Spleen (tissue), 13 donors: ENCODE results near the gene C16orf92. TPM values are rescaled to one million over a fixed set of nuclear protein-coding genes. Genes with fewer than 3 reads are reported as not detected.

Experiments
- DNase-seq: peaks from one replicate; pipeline ENCODE4 v3.0.0-alpha.2; 2020
- H3K27ac ChIP-seq, 8 donors: fragments of 200-600 bp; sonication (generic) in 7 of 8; 1 replicate in 4 of 8; 2 replicates in 4 of 8; pipeline versions ENCODE4 v1.5.0 to v1.8.0; 2016 to 2021; ENCODE audit warnings: inconsistent platforms in 4 of 8, mild to moderate bottlenecking in 4 of 8, moderate library complexity in 1 of 8
- H3K27me3 ChIP-seq, 7 donors: fragments of 200-600 bp; sonication (generic) in 6 of 7; replicated peaks in 1 of 7; 1 replicate in 4 of 7; 2 replicates in 3 of 7; pipeline versions ENCODE4 v1.5.0 to v1.8.0; 2016 to 2021; ENCODE audit warnings: inconsistent platforms in 3 of 7, mild to moderate bottlenecking in 1 of 7
- H3K36me3 ChIP-seq, 6 donors: fragments of 200-600 bp; sonication (generic) in 5 of 6; 1 replicate in 4 of 6; 2 replicates in 2 of 6; pipeline versions ENCODE4 v1.5.0 to v1.8.0; 2016 to 2021; ENCODE audit warnings: inconsistent platforms in 2 of 6
- H3K4me1 ChIP-seq, 6 donors: fragments of 200-600 bp; sonication (generic) in 5 of 6; 1 replicate in 3 of 6; 2 replicates in 3 of 6; pipeline versions ENCODE4 v1.5.0 to v1.8.0; 2016 to 2021; ENCODE audit warnings: inconsistent platforms in 3 of 6
- H3K4me3 ChIP-seq, 8 donors: fragments of 200-600 bp; sonication (generic) in 7 of 8; 1 replicate in 4 of 8; 2 replicates in 4 of 8; pipeline versions ENCODE4 v1.5.0 to v1.8.0; 2016 to 2021; ENCODE audit warnings: inconsistent platforms in 4 of 8, mild to moderate bottlenecking in 4 of 8, moderate library complexity in 2 of 8
- H3K9me3 ChIP-seq, 8 donors: fragments of 200-600 bp; sonication (generic) in 7 of 8; 1 replicate in 4 of 8; 2 replicates in 4 of 8; pipeline versions ENCODE4 v1.5.0 to v1.8.0; 2016 to 2021; ENCODE audit warnings: inconsistent platforms in 4 of 8
- CTCF ChIP-seq, 11 experiments: fragments of 200-600 bp in 7 of 11; fragments of 450-650 bp in 4 of 11; sonication (generic) in 4 of 11; IDR thresholded peaks in 8 of 11; conservative IDR thresholded peaks in 3 of 11; 1 replicate in 7 of 11; 2 replicates in 4 of 11; pipeline versions ENCODE4 v1.4.0 to v1.8.0; 2016 to 2021; ENCODE audit warnings: antibody characterized with exemption in 11 of 11, inconsistent platforms in 4 of 11, mild to moderate bottlenecking in 1 of 11
- POLR2A ChIP-seq, 3 donors: fragments of 450-650 bp; IDR thresholded peaks; one replicate each; pipeline ENCODE4 v1.5.1; 2017; ENCODE audit warnings: antibody characterized with exemption in 3 of 3, mild to moderate bottlenecking in 1 of 3
- POLR2AphosphoS5 ChIP-seq, 3 donors: sonication (generic); formaldehyde crosslinking; IDR thresholded peaks; one replicate each; pipeline ENCODE4 v1.5.1; 2017; ENCODE audit warnings: antibody characterized with exemption in 3 of 3
- WGBS, 5 donors: extraction: QIAGEN DNeasy Blood & Tissue Kit in 3 of 5; methylation state at CpG; one replicate each; pipeline versions ENCODE4 v1.1.5 to v1.1.7; 2013 to 2018; 5-methylcytosine and 5-hydroxymethylcytosine counted together
- intact Hi-C: fragments of 100-400 bp; cut with DNase I; formaldehyde crosslinking; loops from one replicate; pipeline ENCODE4 v1.15.0; 2023; ENCODE audit warnings: low total_unique reads
- long read RNA-seq, 2 donors: transcript quantifications; one replicate each; lab custom pipeline, GENCODE V29; 2026
- polyA plus RNA-seq, 3 donors: library from polyadenylated mRNA; stranded (reverse); fragments of 200-250 nt; gene quantifications; one replicate each; pipeline ENCODE4 v1.2.1, GENCODE V29; 2013
- total RNA-seq, 7 donors: library from RNA; depleted of rRNA in 3 of 7; stranded (reverse); fragments of >200 nt in 3 of 7; fragmentation: NEBNext Ultra II Directional in 4 of 7; extraction: Animal tissue kit (Norgen Biotek cat#: 25700) in 4 of 7; gene quantifications; one replicate each; pipeline versions ENCODE4 v1.1.0 to v1.2.1, GENCODE V29; 2016 to 2021
- donor health status: healthy with polysubstance abuse.
- donor health status: DM: no; HTN: no; CAD: no; lungs with moderate emphysema.
- donor health status: DM: no; HTN: no; CAD: no.
- donor health status: Bipolar disorder and iron deficiency.
- donor health status: healthy.
- donor health status: DM: no; HTN: no; CAD: no.
- donor health status: DM: yes; HTN: yes; CAD: no.

C16orf92 gene
- not detected for total RNA-seq
- polyA plus RNA-seq, result not detected
- long read RNA-seq, donor 1, result 0 reads
- long read RNA-seq, donor 2, result 0 reads

GRCh38 chr16:30022887-30023286 is at the start of gene C16orf92:
Gene C16orf92 (plus strand): TSS chr16:30023198. CDS start chr16:30023341, 143 bp downstream.
- Histone ChIP-seq H3K4me1 (peaks cover 0 to 18% (median 15%) of the 10 kb centered on the region in 6 donors), H3K27me3 (peaks cover 0 to 42% (median 3%) of the 10 kb centered on the region in 7 donors), H3K9me3 (no peaks in the 10 kb centered on the region), H3K36me3 (no peaks in the 10 kb centered on the region), H3K4me3 (no peak within 1 kb of the TSS), H3K27ac (no peak within 1 kb of the TSS)
- no peak for TF ChIP-seq POLR2AphosphoS5 (IDR thresholded peaks at IDR 0.05)
- TF ChIP-seq CTCF (IDR thresholded peaks at IDR 0.05 in 8 of 11, conservative IDR thresholded peaks at IDR 0.05 in 3 of 11), result no peak
- TF ChIP-seq POLR2A (IDR thresholded peaks at IDR 0.05), result no peak
- intact Hi-C loops, result loop anchor here (5.0 kb wide), 1 partner anchor 321 kb away; no protein-coding TSS in a partner anchor
- no peak for DNase-seq
- 78 to 95% (median 90%) methylated on average over 6 of the region's 6 CpGs for WGBS, 5 donors

GRCh38 chr16:29973384-29974246 is 49.4 kb upstream of the C16orf92 start, which contains the start of gene TAOK2:
Gene TAOK2 (plus strand): TSS chr16:29973868. CDS start chr16:29977773, 3,905 bp downstream.
- H3K4me1 ChIP-seq, result peaks cover 23 to 60% (median 44%) of the 10 kb centered on the region in 6 donors
- 3 to 6% (median 4%) methylated on average over 43 to 75 of the region's 75 CpGs for WGBS, 5 donors
- H3K4me3 ChIP-seq, result peak within 1 kb of the TSS; percentile 76 to 99 (median 94)
- H3K27me3 ChIP-seq, result no peaks in the 10 kb centered on the region
- peaks cover 0 to 55% (median 31%) of the 10 kb centered on the region in 6 donors for H3K36me3 ChIP-seq
- TF ChIP-seq POLR2AphosphoS5 (IDR thresholded peaks at IDR 0.05) (peak; percentile 94 to 97 (median 95)), POLR2A (IDR thresholded peaks at IDR 0.05) (peak in 2 of 3 donors; percentile 48 to 50), CTCF (IDR thresholded peaks at IDR 0.05 in 8 of 11, conservative IDR thresholded peaks at IDR 0.05 in 3 of 11) (peak in 1 of 11 experiments; percentile 36)
- H3K27ac ChIP-seq, result peak within 1 kb of the TSS; percentile 91 to 96 (median 95)
- intact Hi-C loops, result loop anchor here (2.0 kb wide), 1 partner anchor 21 kb away; the partner anchor contains the start of gene HIRIP3
- H3K9me3 ChIP-seq, result no peaks in the 10 kb centered on the region
- peak; percentile 100 for DNase-seq

- H3K27me3 ChIP-seq, result no peaks in the 10 kb centered on the region
- 2% methylated on average over 20 to 31 of the region's 31 CpGs for WGBS, 5 donors
- TF ChIP-seq POLR2AphosphoS5 (IDR thresholded peaks at IDR 0.05), result peak; percentile 55 to 85 (median 82)
- no peak for TF ChIP-seq CTCF (IDR thresholded peaks at IDR 0.05 in 8 of 11, conservative IDR thresholded peaks at IDR 0.05 in 3 of 11)
- peak in 1 of 3 donors; percentile 43 for TF ChIP-seq POLR2A (IDR thresholded peaks at IDR 0.05)
- DNase-seq, result peak; percentile 86
- peaks cover 0 to 55% (median 33%) of the 10 kb centered on the region in 6 donors for H3K36me3 ChIP-seq
- H3K4me1 ChIP-seq, result peaks cover 23 to 69% (median 50%) of the 10 kb centered on the region in 6 donors
- H3K27ac ChIP-seq, result peak overlapping the region; percentile 91 to 96 (median 95)
- H3K4me3 ChIP-seq, result peak overlapping the region; percentile 76 to 99 (median 94)
- intact Hi-C loops, result loop anchor here (2.0 kb wide), 1 partner anchor 20 kb away; the partner anchor contains the start of gene HIRIP3
- no peaks in the 10 kb centered on the region for H3K9me3 ChIP-seq
These were observed 48.5 kb upstream of the C16orf92 start for GRCh38 chr16:29974291-29975133.
